PC-9 (cell line): Measurements from ENCODE around the gene PPARA. TPM values are rescaled to one million over a fixed set of nuclear protein-coding genes. Genes with fewer than 3 reads are reported as not detected.

Experiments
- BruUV-seq: library from RNA; stranded (reverse); fragments of 400-500 nt; replicated peaks from 2 replicates; lab custom pipeline; 2021; lab: Mats Ljungman, UMichigan
- CTCF ChIA-PET: fragments of 300-600 bp; sonication (Branson Sonifier 250); formaldehyde crosslinking; loops from one replicate; lab custom pipeline; 2022; ENCODE audit warnings: antibody characterized with exemption; lab: Charles Lee
- POLR2A ChIA-PET: fragments of 300-600 bp; sonication (Branson Sonifier 250); formaldehyde crosslinking; loops from one replicate; lab custom pipeline; 2022; ENCODE audit warnings: antibody characterized with exemption; ENCODE audit not compliant: unreplicated experiment; lab: Charles Lee
- DNase-seq, 2 experiments: peaks; one replicate each; pipeline versions ENCODE4 v3.0.0 to v3.0.0-alpha.2; 2015 to 2022; ENCODE audit warnings: mixed read lengths in 1 of 2
- H2AFZ ChIP-seq: fragments of 200-600 bp; sonication (generic); 2 replicates; pipeline ENCODE4 v1.8.1; 2017; ENCODE audit warnings: antibody characterized with exemption
- H3F3A ChIP-seq: fragments of 200-600 bp; sonication (generic); 2 replicates; pipeline ENCODE4 v1.8.1; 2017; ENCODE audit warnings: antibody characterized with exemption, mild to moderate bottlenecking, low read depth; ENCODE audit not compliant: insufficient read depth
- H3K27ac ChIP-seq: fragments of 200-600 bp; sonication (generic); 2 replicates; pipeline ENCODE4 v1.6.1; 2016; ENCODE audit warnings: mixed run types
- H3K27me3 ChIP-seq: fragments of 200-600 bp; sonication (generic); 2 replicates; pipeline ENCODE4 v1.6.1; 2016; ENCODE audit warnings: low read depth, mixed run types; ENCODE audit not compliant: insufficient read depth
- H3K36me3 ChIP-seq: fragments of 200-600 bp; sonication (generic); 2 replicates; pipeline ENCODE4 v1.6.1; 2016; ENCODE audit warnings: low read depth, mixed run types
- H3K4me1 ChIP-seq: fragments of 200-600 bp; sonication (generic); replicated peaks from 2 replicates; pipeline ENCODE4 v1.6.1; 2016; ENCODE audit warnings: mixed run types; ENCODE audit not compliant: insufficient read depth
- H3K4me2 ChIP-seq: fragments of 200-600 bp; sonication (generic); 2 replicates; pipeline ENCODE4 v1.6.1; 2017; ENCODE audit warnings: mixed run types
- H3K4me3 ChIP-seq: fragments of 200-600 bp; sonication (generic); 2 replicates; pipeline ENCODE4 v1.6.1; 2016; ENCODE audit warnings: mixed run types
- H3K79me2 ChIP-seq: fragments of 200-600 bp; sonication (generic); 2 replicates; pipeline ENCODE4 v1.6.1; 2017; ENCODE audit warnings: low read depth, mixed run types
- H3K9me2 ChIP-seq: fragments of 200-600 bp; sonication (generic); 2 replicates; pipeline ENCODE4 v1.8.1; 2017; ENCODE audit warnings: mild to moderate bottlenecking; ENCODE audit not compliant: insufficient read depth
- H3K9me3 ChIP-seq: fragments of 200-600 bp; sonication (generic); 2 replicates; pipeline ENCODE4 v1.8.1; 2016; ENCODE audit warnings: low read depth; ENCODE audit not compliant: insufficient read depth
- H4K20me1 ChIP-seq: fragments of 200-600 bp; sonication (generic); 2 replicates; pipeline ENCODE4 v1.8.1; 2017; ENCODE audit not compliant: insufficient read depth
- EZH2 ChIP-seq: fragments of 200-600 bp; sonication (generic); IDR thresholded peaks from 2 replicates; pipeline ENCODE4 v1.8.0; 2017; ENCODE audit warnings: antibody characterized with exemption, low read depth
- intact Hi-C: fragments of 100-400 bp; cut with micrococcal nuclease; formaldehyde crosslinking; loops from one replicate; pipeline ENCODE4 v1.10.0; 2022; ENCODE audit not compliant: unreplicated experiment
- total RNA-seq: library from RNA; stranded (reverse); gene quantifications from 2 replicates; pipeline ENCODE4 v1.2.3, GENCODE V29; 2021
- TF ChIP-seq, protein P1 (sequence below): fragments of 200-600 bp; sonication (generic); conservative IDR thresholded peaks from 2 replicates; pipeline ENCODE4 v1.6.1; 2017; ENCODE audit warnings: mixed run types, antibody characterized with exemption, mild to moderate bottlenecking, moderate library complexity

Gene PPARA
- total RNA-seq, 1 experiment from 2014 or later = 43.9 TPM

DNA sequence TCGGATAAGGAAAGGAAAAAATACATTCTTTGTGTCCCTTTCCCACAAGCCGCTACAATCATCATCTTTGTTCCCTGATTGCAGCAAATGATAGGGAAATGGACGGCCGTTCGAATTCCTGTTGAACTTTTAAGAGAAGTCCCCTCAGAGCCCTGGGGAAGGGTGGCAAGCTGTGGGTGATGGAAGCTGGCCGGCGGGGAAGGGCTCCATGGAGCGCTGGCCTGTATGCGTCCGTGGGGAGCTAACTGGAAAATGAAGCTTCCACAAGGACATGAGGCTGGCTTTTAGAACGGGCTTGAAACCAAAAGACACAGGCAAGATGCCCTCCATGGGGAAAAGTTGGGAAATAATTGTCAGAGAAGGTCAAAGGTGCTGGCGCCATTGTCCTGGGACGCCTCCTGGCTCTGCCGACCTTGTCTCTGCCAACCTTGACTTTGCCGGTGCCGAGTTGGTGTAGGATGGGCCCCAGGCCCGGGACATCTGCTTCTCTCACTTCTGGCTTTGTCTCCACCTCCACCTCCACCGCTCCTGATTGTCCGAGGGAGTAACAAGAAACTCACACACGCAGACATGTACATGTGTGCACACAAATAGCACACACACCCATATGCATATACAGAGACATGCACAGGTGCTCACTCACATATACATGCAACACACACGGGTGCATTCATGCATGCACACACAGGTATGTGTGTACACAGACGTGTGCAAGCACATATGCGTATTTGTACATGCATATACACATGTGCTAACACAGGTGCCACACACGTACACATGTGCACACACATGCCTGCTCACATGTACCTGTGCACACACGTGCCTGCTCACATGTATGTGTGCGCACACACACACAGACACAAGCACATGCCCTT lies 14.5 kb upstream of the PPARA start:
- ChIA-PET POLR2A (interaction anchor here (0.7 kb wide), 1 partner anchor 26 kb away, joined by 4 read pairs; no protein-coding TSS in a partner anchor), CTCF (no interaction called here)
- no TSS peak for BruUV-seq
- Histone ChIP-seq H2AFZ (no peak overlapping the region), H3K4me1 (no peaks in the 10 kb centered on the region), H3K9me2 (no peaks in the 10 kb centered on the region), H3K9me3 (no peaks in the 10 kb centered on the region), H3K36me3 (no peaks in the 10 kb centered on the region), H4K20me1 (no peaks in the 10 kb centered on the region), H3K27me3 (no peaks in the 10 kb centered on the region), H3K27ac (no peak overlapping the region), H3K79me2 (no peaks in the 10 kb centered on the region), H3K4me2 (no peak overlapping the region), H3K4me3 (no peak overlapping the region), H3F3A (no peaks in the 10 kb centered on the region)
- TF ChIP-seq, protein P1, sequence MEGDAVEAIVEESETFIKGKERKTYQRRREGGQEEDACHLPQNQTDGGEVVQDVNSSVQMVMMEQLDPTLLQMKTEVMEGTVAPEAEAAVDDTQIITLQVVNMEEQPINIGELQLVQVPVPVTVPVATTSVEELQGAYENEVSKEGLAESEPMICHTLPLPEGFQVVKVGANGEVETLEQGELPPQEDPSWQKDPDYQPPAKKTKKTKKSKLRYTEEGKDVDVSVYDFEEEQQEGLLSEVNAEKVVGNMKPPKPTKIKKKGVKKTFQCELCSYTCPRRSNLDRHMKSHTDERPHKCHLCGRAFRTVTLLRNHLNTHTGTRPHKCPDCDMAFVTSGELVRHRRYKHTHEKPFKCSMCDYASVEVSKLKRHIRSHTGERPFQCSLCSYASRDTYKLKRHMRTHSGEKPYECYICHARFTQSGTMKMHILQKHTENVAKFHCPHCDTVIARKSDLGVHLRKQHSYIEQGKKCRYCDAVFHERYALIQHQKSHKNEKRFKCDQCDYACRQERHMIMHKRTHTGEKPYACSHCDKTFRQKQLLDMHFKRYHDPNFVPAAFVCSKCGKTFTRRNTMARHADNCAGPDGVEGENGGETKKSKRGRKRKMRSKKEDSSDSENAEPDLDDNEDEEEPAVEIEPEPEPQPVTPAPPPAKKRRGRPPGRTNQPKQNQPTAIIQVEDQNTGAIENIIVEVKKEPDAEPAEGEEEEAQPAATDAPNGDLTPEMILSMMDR = no peak
- no peak for TF ChIP-seq EZH2
- intact Hi-C loops = no loop called here
- no peak for DNase-seq

DNA sequence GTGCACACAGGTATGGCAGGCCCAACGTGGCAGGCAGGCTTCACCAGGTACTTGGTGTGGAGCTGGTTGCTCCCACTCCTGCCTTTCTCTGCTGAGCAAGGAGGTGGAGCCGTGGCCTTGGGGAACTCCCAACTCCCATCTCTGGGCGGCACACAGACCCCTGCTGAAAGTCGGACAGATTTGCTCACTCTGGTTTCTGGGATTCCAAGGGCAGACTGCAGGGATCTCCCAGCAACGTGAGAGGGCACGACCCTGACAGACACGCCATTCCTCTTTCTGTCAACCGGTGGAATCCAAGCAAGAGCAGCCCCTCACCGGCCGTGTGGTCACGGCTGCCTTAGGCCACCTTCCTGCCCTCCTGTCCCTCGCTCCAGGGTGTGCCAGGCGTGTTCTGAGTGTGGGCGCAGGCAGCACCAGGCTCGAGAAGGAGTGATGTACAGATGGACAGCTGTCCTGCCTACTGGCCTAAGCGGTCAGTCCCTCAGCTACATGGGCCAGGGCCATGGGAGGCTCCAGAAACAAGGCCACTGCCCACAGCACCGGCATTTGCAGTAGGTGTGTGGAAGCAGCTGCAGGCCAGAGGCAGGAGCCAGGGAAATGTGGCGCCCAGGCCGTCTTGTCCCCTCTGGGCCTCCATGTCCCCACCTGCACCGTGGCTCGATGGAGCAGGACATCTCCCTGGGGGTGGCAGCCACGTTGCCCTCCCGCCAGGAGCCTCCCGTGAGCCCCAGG lies 13.7 kb upstream of the PPARA start:
- H2AFZ ChIP-seq = no peak overlapping the region
- no peak overlapping the region for H3K4me3 ChIP-seq
- TF ChIP-seq EZH2 = no peak
- TF ChIP-seq, protein P1 = no peak
- DNase-seq = no peak
- H3F3A ChIP-seq = no peaks in the 10 kb centered on the region
- no peaks in the 10 kb centered on the region for H3K79me2 ChIP-seq
- ChIA-PET POLR2A (no interaction called here), CTCF (no interaction called here)
- H3K27me3 ChIP-seq = no peaks in the 10 kb centered on the region
- H3K4me2 ChIP-seq = no peak overlapping the region
- H3K36me3 ChIP-seq = no peaks in the 10 kb centered on the region
- no peaks in the 10 kb centered on the region for H3K9me3 ChIP-seq
- H3K9me2 ChIP-seq = no peaks in the 10 kb centered on the region
- no TSS peak for BruUV-seq
- intact Hi-C loops = no loop called here
- H4K20me1 ChIP-seq = no peaks in the 10 kb centered on the region
- H3K4me1 ChIP-seq = no peaks in the 10 kb centered on the region
- no peak overlapping the region for H3K27ac ChIP-seq

DNA sequence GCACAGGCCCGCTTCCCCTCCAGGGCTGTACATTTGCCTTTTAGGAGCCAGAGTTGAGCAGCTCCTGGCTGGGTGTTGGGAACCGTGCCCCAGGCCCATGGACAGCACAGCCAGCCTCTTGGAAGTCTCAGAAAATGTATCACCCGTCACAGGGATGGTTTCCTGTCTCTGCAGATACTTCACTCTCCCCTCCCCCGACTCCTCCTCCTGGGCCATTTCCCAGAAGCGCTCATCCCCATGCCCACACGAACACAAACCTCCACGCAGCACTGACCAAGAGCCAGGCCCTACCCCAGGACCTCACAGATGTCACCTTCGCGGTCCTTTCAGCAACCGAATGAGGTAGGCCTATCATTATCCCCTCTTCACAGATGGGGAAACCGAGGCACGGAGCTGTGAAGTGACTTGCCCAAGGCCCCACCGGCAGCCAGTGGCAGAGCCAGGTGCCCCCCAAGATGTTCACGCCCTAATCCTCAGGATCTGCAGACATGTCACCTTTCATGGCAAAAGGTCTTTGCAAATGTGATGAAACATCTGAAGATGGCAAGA lies 13.0 kb upstream of the PPARA start:
- TF ChIP-seq EZH2 = no peak
- TF ChIP-seq, protein P1 = no peak
- no peak overlapping the region for H3K4me2 ChIP-seq
- intact Hi-C loops = no loop called here
- ChIA-PET CTCF (no interaction called here), POLR2A (no interaction called here)
- no peaks in the 10 kb centered on the region for H3K36me3 ChIP-seq
- H3K4me3 ChIP-seq = no peak overlapping the region
- no peak overlapping the region for H3K27ac ChIP-seq
- no peaks in the 10 kb centered on the region for H3K79me2 ChIP-seq
- H3K9me2 ChIP-seq = no peaks in the 10 kb centered on the region
- H3K27me3 ChIP-seq = peaks cover 1% of the 10 kb centered on the region; the same call in 1 of the 2 replicates
- H2AFZ ChIP-seq = no peak overlapping the region
- no peak for DNase-seq
- H3K4me1 ChIP-seq = no peaks in the 10 kb centered on the region
- H3K9me3 ChIP-seq = no peaks in the 10 kb centered on the region
- BruUV-seq = no TSS peak
- H3F3A ChIP-seq = no peaks in the 10 kb centered on the region
- no peaks in the 10 kb centered on the region for H4K20me1 ChIP-seq
